ENCODE results near the gene GRID2IP. TPM values are rescaled to one million over a fixed set of nuclear protein-coding genes. Genes with fewer than 3 reads are reported as not detected.
A peak's percentile ranks its signal among the peaks of the same experiment; 100 is the strongest.

GRID2IP gene
- total RNA-seq, 1 donor from 2014 or later: 2.6 TPM

GRCh38 chr7:6520163-6520981, 30.9 kb downstream of the GRID2IP start:
- DNase-seq (ENCODE audit: low spot score): no peak

- peak; percentile 86 for DNase-seq (ENCODE audit: low spot score)
Measured at GRCh38 chr7:6516387-6516983, 34.8 kb downstream of the GRID2IP start.

GRCh38 chr7:6513541-6513940, 37.7 kb downstream of the GRID2IP start:
- DNase-seq (ENCODE audit: low spot score): no peak

- no peak for DNase-seq (ENCODE audit: low spot score)
Measured at GRCh38 chr7:6512892-6513291, 38.4 kb downstream of the GRID2IP start.

- no peak for DNase-seq (ENCODE audit: low spot score)
Measured at GRCh38 chr7:6510476-6511133, 40.7 kb downstream of the GRID2IP start.

GRCh38 chr7:6508950-6509349, 42.3 kb downstream of the GRID2IP start:
- DNase-seq (ENCODE audit: low spot score): no peak

- no peak for DNase-seq (ENCODE audit: low spot score)
Measured at GRCh38 chr7:6508539-6508938, 42.7 kb downstream of the GRID2IP start.

- DNase-seq (ENCODE audit: low spot score): no peak
Measured at GRCh38 chr7:6507906-6508305, 43.4 kb downstream of the GRID2IP start.

GRCh38 chr7:6505685-6506559, 45.3 kb downstream of the GRID2IP start:
- DNase-seq (ENCODE audit: low spot score): no peak

GRCh38 chr7:6504996-6505395, 46.3 kb downstream of the GRID2IP start:
- DNase-seq (ENCODE audit: low spot score): no peak

GRCh38 chr7:6502886-6503285, 48.4 kb downstream of the GRID2IP start:
- DNase-seq (ENCODE audit: low spot score): no peak

GRCh38 chr7:6501586-6502564, 49.4 kb downstream of the GRID2IP start:
- no peak for DNase-seq (ENCODE audit: low spot score)

- DNase-seq (ENCODE audit: low spot score): no peak
Measured at GRCh38 chr7:6500691-6501090, 50.6 kb downstream of the GRID2IP start.

GRCh38 chr7:6497994-6498393, 53.3 kb downstream of the GRID2IP start:
- no peak for DNase-seq (ENCODE audit: low spot score)

GRCh38 chr7:6497637-6497905, 53.7 kb downstream of the GRID2IP start:
- no peak for DNase-seq (ENCODE audit: low spot score)

- no peak for DNase-seq (ENCODE audit: low spot score)
Measured at GRCh38 chr7:6496842-6497636, 54.2 kb downstream of the GRID2IP start.

- DNase-seq (ENCODE audit: low spot score): no peak
Measured at GRCh38 chr7:6495597-6496262, 55.5 kb downstream of the GRID2IP start.

- DNase-seq (ENCODE audit: low spot score): no peak
Measured at GRCh38 chr7:6494365-6494764, 56.9 kb downstream of the GRID2IP start.

GRCh38 chr7:6491194-6491593, 60.1 kb downstream of the GRID2IP start:
- no peak for DNase-seq (ENCODE audit: low spot score)

GRCh38 chr7:6489612-6490011, 61.6 kb downstream of the GRID2IP start:
- no peak for DNase-seq (ENCODE audit: low spot score)
